GM10266 (cell line): Measurements from ENCODE around the gene PRPF8.

Experiments
- DNase-seq: peaks from one replicate; pipeline ENCODE4 v3.0.0; 2012; ENCODE audit errors: extremely low spot score
- TF ChIP-seq, protein P1 (sequence below): IDR thresholded peaks from 2 replicates; pipeline ENCODE4 v1.5.1; 2012; ENCODE audit warnings: mild to moderate bottlenecking, low read depth; ENCODE audit not compliant: control insufficient read depth, insufficient read depth; ENCODE audit errors: missing control alignments

PRPF8 gene

DNA sequence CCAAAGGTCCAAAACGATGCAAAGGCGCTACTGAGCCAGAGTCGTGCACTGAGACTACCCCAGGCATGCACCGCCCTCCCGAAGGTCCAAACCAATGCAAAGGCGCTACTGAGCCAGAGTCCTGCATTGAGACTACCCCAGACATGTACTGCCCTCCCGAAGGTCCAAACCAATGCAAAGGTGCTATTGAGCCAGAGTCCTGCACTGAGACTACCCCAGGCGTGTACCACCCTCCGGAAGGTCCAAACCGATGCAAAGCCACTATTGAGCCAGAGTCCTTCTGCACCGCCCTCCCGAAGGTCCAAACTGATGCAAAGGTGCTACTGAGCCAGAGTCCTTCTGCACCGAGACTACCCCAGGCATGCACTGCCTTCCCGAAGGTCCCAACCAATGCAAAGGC, 83.1 kb downstream of the PRPF8 start:
- TF ChIP-seq, protein P1, sequence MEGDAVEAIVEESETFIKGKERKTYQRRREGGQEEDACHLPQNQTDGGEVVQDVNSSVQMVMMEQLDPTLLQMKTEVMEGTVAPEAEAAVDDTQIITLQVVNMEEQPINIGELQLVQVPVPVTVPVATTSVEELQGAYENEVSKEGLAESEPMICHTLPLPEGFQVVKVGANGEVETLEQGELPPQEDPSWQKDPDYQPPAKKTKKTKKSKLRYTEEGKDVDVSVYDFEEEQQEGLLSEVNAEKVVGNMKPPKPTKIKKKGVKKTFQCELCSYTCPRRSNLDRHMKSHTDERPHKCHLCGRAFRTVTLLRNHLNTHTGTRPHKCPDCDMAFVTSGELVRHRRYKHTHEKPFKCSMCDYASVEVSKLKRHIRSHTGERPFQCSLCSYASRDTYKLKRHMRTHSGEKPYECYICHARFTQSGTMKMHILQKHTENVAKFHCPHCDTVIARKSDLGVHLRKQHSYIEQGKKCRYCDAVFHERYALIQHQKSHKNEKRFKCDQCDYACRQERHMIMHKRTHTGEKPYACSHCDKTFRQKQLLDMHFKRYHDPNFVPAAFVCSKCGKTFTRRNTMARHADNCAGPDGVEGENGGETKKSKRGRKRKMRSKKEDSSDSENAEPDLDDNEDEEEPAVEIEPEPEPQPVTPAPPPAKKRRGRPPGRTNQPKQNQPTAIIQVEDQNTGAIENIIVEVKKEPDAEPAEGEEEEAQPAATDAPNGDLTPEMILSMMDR, result no peak
- DNase-seq, result no peak
